CD14-positive monocyte (primary cell): Measurements from ENCODE around the gene FGF4. TPM values are rescaled to one million over a fixed set of nuclear protein-coding genes. Genes with fewer than 3 reads are reported as not detected.
A peak's percentile ranks its signal among the peaks of the same experiment; 100 is the strongest.

Experiments used
- DNase-seq, 3 donors: peaks; one replicate each; pipeline ENCODE4 v3.0.0-alpha.2; 2011 to 2022
- H2AFZ ChIP-seq: 2 replicates; pipeline ENCODE4 v1.6.0; 2012; ENCODE audit warnings: mild to moderate bottlenecking, low read depth, low read length, inconsistent platforms; ENCODE audit not compliant: insufficient read depth, poor library complexity, severe bottlenecking
- H3K27ac ChIP-seq, 2 donors: 1 replicate in 1 of 2; 2 replicates in 1 of 2; pipeline ENCODE4 v1.5.1; 2012 to 2013; ENCODE audit warnings: low read length in 2 of 2, control low read depth in 1 of 2, inconsistent platforms in 1 of 2, low read depth in 1 of 2, mild to moderate bottlenecking in 1 of 2
- H3K27me3 ChIP-seq, 2 donors: one replicate each; pipeline versions ENCODE4 v1.6.0 to v1.6.1; 2011 to 2013; ENCODE audit warnings: low read length in 2 of 2; ENCODE audit not compliant: control insufficient read depth in 2 of 2, insufficient read depth in 2 of 2
- H3K36me3 ChIP-seq, 2 donors: replicated peaks in 1 of 2; 1 replicate in 1 of 2; 2 replicates in 1 of 2; pipeline versions ENCODE4 v1.5.1 to v1.6.1; 2012 to 2013; ENCODE audit warnings: low read length in 2 of 2, control low read depth in 1 of 2, inconsistent platforms in 1 of 2, mild to moderate bottlenecking in 1 of 2; ENCODE audit not compliant: insufficient read depth in 2 of 2, control insufficient read depth in 1 of 2
- H3K4me1 ChIP-seq, 2 donors: 1 replicate in 1 of 2; 2 replicates in 1 of 2; pipeline versions ENCODE4 v1.5.1 to v1.6.1; 2012 to 2013; ENCODE audit warnings: low read length in 2 of 2, control low read depth in 1 of 2, inconsistent platforms in 1 of 2, mild to moderate bottlenecking in 1 of 2, moderate library complexity in 1 of 2; ENCODE audit not compliant: insufficient read depth in 2 of 2, control insufficient read depth in 1 of 2
- H3K4me2 ChIP-seq: replicated peaks from 2 replicates; pipeline ENCODE3; 2012; ENCODE audit warnings: low read length, moderate library complexity, mild to moderate bottlenecking; ENCODE audit not compliant: poor library complexity, severe bottlenecking; ENCODE audit errors: extremely low read depth
- H3K4me3 ChIP-seq, 3 experiments: fragments of 200-600 bp in 1 of 3; sonication (generic) in 1 of 3; replicated peaks in 1 of 3; 1 replicate in 2 of 3; 2 replicates in 1 of 3; pipeline ENCODE4 v1.5.1; 2011 to 2013; ENCODE audit warnings: low read length in 3 of 3, mild to moderate bottlenecking in 3 of 3, control low read depth in 2 of 3, low read depth in 2 of 3, inconsistent platforms in 1 of 3, moderate library complexity in 1 of 3
- H3K79me2 ChIP-seq: 2 replicates; pipeline ENCODE4 v1.6.0; 2012; ENCODE audit warnings: mild to moderate bottlenecking, control low read depth, inconsistent platforms, low read length, moderate library complexity; ENCODE audit not compliant: insufficient read depth
- H3K9ac ChIP-seq: 2 replicates; pipeline ENCODE4 v1.6.0; 2017; ENCODE audit warnings: low read length, mild to moderate bottlenecking; ENCODE audit not compliant: insufficient read depth, poor library complexity, severe bottlenecking
- H3K9me3 ChIP-seq, 2 donors: replicated peaks in 1 of 2; 1 replicate in 1 of 2; 2 replicates in 1 of 2; pipeline versions ENCODE4 v1.5.1 to v1.6.1; 2012 to 2013; ENCODE audit warnings: low read length in 2 of 2, control low read depth in 1 of 2; ENCODE audit not compliant: control insufficient read depth in 1 of 2, insufficient read depth in 1 of 2
- H4K20me1 ChIP-seq: 2 replicates; pipeline ENCODE4 v1.6.0; 2012; ENCODE audit warnings: mild to moderate bottlenecking, low read length, control low read depth, moderate library complexity; ENCODE audit not compliant: insufficient read depth
- H3K27ac Mint-ChIP-seq, 7 donors: one replicate each; pipeline ENCODE4 v1.8.0; 2020; ENCODE audit warnings: mild to moderate bottlenecking in 7 of 7, mixed read lengths in 7 of 7, moderate library complexity in 6 of 7, inconsistent platforms in 2 of 7
- H3K27me3 Mint-ChIP-seq, 3 donors: one replicate each; pipeline ENCODE4 v1.8.0; 2021 to 2022; ENCODE audit warnings: low read depth in 3 of 3, mild to moderate bottlenecking in 3 of 3, mixed read lengths in 3 of 3, moderate library complexity in 3 of 3, inconsistent platforms in 1 of 3
- H3K36me3 Mint-ChIP-seq, 2 donors: one replicate each; pipeline ENCODE4 v1.8.0; 2020; ENCODE audit warnings: mixed read lengths in 2 of 2, inconsistent platforms in 1 of 2, mild to moderate bottlenecking in 1 of 2
- H3K4me1 Mint-ChIP-seq: one replicate; pipeline ENCODE4 v1.8.0; 2020; ENCODE audit warnings: mild to moderate bottlenecking, mixed read lengths
- H3K4me3 Mint-ChIP-seq, 2 donors: one replicate each; pipeline ENCODE4 v1.8.0; 2020; ENCODE audit warnings: mild to moderate bottlenecking in 2 of 2, mixed read lengths in 2 of 2, moderate library complexity in 1 of 2
- H3K9me3 Mint-ChIP-seq, 7 donors: one replicate each; pipeline ENCODE4 v1.8.0; 2020 to 2022; ENCODE audit warnings: mixed read lengths in 7 of 7, mild to moderate bottlenecking in 6 of 7, moderate library complexity in 6 of 7, inconsistent platforms in 2 of 7
- WGBS: methylation state at CpG from one replicate; pipeline ENCODE4 v1.1.5; 2013; ENCODE audit warnings: missing lambda C conversion rate; ENCODE audit not compliant: insufficient coverage; 5-methylcytosine and 5-hydroxymethylcytosine counted together
- intact Hi-C, 2 donors: fragments of 100-400 bp; cut with micrococcal nuclease; formaldehyde crosslinking; loops; one replicate each; pipeline versions ENCODE4 v1.15.0 to v1.15.1; 2023
- polyA plus RNA-seq, 3 donors: library from polyadenylated mRNA; depleted of rRNA in 1 of 3; unstranded in 2 of 3; stranded (reverse) in 1 of 3; fragments of 300-500 nt in 2 of 3; fragments of >200 nt in 1 of 3; fragmentation: Illumina TruSeq in 2 of 3; gene quantifications; 1 replicate in 2 of 3; 2 replicates in 1 of 3; pipeline ENCODE4 v1.2.3, GENCODE V29; 2012 to 2021
- TF ChIP-seq, protein P1 (sequence below): fragments of 200-600 bp; IDR thresholded peaks from one replicate; pipeline ENCODE4 v1.8.0; 2022; ENCODE audit warnings: antibody characterized with exemption, mild to moderate bottlenecking

Gene FGF4
- polyA plus RNA-seq, 3 donors = not detected

DNA sequence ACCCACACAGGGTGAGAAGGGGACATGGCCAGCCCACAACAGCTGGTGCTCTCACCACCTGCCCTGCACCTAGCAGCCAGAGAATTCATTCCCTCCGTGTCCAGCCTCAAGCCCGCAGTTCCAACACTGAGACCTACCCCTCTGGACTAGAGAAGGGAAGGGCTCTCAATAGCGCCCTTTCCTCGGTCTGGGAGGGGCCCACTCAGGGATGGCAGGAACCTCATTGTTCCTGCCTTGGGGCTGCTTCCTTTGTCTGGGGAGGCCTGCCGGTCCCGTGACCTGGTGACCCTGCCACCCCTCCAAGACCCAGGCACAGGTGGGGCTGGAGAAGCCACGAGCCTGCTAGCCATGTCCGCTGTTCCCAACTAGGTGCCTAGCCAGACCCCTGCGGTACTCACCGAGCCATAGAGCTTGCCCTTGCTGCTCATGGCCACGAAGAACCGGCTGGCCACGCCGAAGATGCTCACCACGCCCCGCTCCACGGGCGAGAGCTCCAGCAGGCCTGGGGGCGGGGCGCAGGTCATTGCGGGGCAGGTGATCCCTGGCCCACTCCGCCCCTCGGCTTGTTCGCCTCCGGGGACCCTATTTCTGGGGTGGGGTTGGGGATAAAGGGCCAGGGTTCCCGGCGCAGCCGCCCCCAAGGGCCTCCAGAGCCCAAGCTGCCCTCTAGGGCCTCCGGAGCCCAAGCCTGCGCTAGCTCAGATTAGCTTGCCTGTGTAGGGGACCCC, 1.4 kb downstream of the FGF4 start:
- Mint-ChIP-seq H3K36me3 (no peaks in the 10 kb centered on the region), H3K9me3 (peaks cover 0 to 9% (median 0%) of the 10 kb centered on the region in 7 donors), H3K27ac (no peak overlapping the region), H3K4me3 (peak overlapping the region in 1 of 2 donors; percentile 72), H3K27me3 (peaks cover 47 to 76% (median 50%) of the 10 kb centered on the region in 3 donors), H3K4me1 (no peaks in the 10 kb centered on the region)
- Histone ChIP-seq H2AFZ (no peak overlapping the region), H3K27me3 (peaks cover 15 to 57% of the 10 kb centered on the region in 2 donors), H3K4me1 (no peaks in the 10 kb centered on the region), H3K9me3 (no peaks in the 10 kb centered on the region), H3K27ac (no peak overlapping the region), H3K9ac (no peak overlapping the region), H3K4me3 (no peak overlapping the region), H3K4me2 (no peak overlapping the region), H4K20me1 (no peaks in the 10 kb centered on the region), H3K36me3 (no peaks in the 10 kb centered on the region), H3K79me2 (no peaks in the 10 kb centered on the region)
- TF ChIP-seq, protein P1, sequence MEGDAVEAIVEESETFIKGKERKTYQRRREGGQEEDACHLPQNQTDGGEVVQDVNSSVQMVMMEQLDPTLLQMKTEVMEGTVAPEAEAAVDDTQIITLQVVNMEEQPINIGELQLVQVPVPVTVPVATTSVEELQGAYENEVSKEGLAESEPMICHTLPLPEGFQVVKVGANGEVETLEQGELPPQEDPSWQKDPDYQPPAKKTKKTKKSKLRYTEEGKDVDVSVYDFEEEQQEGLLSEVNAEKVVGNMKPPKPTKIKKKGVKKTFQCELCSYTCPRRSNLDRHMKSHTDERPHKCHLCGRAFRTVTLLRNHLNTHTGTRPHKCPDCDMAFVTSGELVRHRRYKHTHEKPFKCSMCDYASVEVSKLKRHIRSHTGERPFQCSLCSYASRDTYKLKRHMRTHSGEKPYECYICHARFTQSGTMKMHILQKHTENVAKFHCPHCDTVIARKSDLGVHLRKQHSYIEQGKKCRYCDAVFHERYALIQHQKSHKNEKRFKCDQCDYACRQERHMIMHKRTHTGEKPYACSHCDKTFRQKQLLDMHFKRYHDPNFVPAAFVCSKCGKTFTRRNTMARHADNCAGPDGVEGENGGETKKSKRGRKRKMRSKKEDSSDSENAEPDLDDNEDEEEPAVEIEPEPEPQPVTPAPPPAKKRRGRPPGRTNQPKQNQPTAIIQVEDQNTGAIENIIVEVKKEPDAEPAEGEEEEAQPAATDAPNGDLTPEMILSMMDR = no peak
- DNase-seq = no peak
- intact Hi-C loops = no loop called here
- WGBS = 13% methylated on average over 22 of the region's 30 CpGs

DNA sequence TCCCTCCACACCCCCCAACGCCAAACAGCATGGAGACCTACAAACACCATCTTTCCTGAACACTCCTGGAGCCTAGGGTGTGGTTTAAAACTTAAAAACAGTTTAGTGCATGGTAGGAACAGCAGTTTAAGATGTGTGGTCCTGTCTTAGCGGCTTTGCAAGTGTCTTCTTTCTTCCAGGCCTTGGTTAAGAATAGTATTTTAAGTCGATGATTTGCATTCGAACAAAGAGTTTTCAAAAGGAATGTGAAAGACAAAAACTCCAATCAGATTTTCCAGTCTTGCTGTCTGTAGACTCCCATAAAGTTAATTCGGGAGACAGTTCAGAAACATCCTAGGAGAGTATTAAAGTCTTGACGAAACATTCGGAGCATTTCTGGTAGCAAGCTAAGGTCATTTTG, 3.7 kb downstream of the FGF4 start:
- no peak overlapping the region for H3K4me3 Mint-ChIP-seq

More for the DNA sequence above, 3.7 kb downstream of the FGF4 start:
- Histone ChIP-seq H3K4me1 (no peaks in the 10 kb centered on the region), H3K9ac (no peak overlapping the region), H3K79me2 (no peaks in the 10 kb centered on the region), H3K9me3 (no peaks in the 10 kb centered on the region), H2AFZ (no peak overlapping the region), H3K27me3 (peaks cover 15 to 51% of the 10 kb centered on the region in 2 donors), H3K36me3 (no peaks in the 10 kb centered on the region), H3K27ac (no peak overlapping the region), H4K20me1 (no peaks in the 10 kb centered on the region), H3K4me3 (no peak overlapping the region), H3K4me2 (no peak overlapping the region)
- Mint-ChIP-seq H3K36me3 (no peaks in the 10 kb centered on the region), H3K27ac (peak overlapping the region in 1 of 7 donors; percentile 57), H3K9me3 (peaks cover 0 to 10% (median 0%) of the 10 kb centered on the region in 7 donors), H3K4me1 (no peaks in the 10 kb centered on the region), H3K27me3 (peaks cover 44 to 66% (median 48%) of the 10 kb centered on the region in 3 donors)
- no peak for DNase-seq
- no CpG with 5 or more reads among the region's 7 CpGs for WGBS
- intact Hi-C loops = no loop called here
- TF ChIP-seq, protein P1 = no peak
